BJ (cell line): ENCODE data around the gene LCN9. TPM values are rescaled to one million over a fixed set of nuclear protein-coding genes. Genes with fewer than 3 reads are reported as not detected.

Experiments used
- CTCF ChIA-PET: fragments of 350-600 bp; formaldehyde crosslinking; extraction: SDS; loops from one replicate; lab custom pipeline; 2021; ENCODE audit warnings: antibody characterized with exemption, inconsistent platforms; lab: Yijun Ruan, JAX
- POLR2A ChIA-PET: fragments of 300-600 bp; sonication (Branson Sonifier 250); formaldehyde crosslinking; extraction: SDS; loops from one replicate; lab custom pipeline; 2021; ENCODE audit warnings: antibody characterized with exemption; lab: Charles Lee
- DNase-seq: peaks from one replicate; pipeline ENCODE4 v3.0.0-alpha.2; 2011; ENCODE audit warnings: low read depth
- H3K27me3 ChIP-seq: 2 replicates; pipeline ENCODE4 v1.6.0; 2011; ENCODE audit warnings: low read length; ENCODE audit not compliant: control insufficient read depth, insufficient read depth
- H3K36me3 ChIP-seq: 2 replicates; pipeline ENCODE4 v1.5.1; 2011; ENCODE audit warnings: low read length; ENCODE audit not compliant: control insufficient read depth, insufficient read depth
- H3K4me3 ChIP-seq: 2 replicates; pipeline ENCODE4 v1.5.1; 2011; ENCODE audit warnings: low read depth, mild to moderate bottlenecking, control low read depth, low read length
- polyA plus RNA-seq: library from polyadenylated mRNA; depleted of rRNA; stranded (reverse); fragments of >200 nt; gene quantifications from 2 replicates; pipeline ENCODE4 v1.2.3, GENCODE V29; 2011; rRNA removed
- TF ChIP-seq, protein P1 (sequence below): IDR thresholded peaks from 2 replicates; pipeline ENCODE4 v1.5.1; 2011; ENCODE audit warnings: low read depth, mild to moderate bottlenecking, control low read depth, inconsistent platforms, low read length, moderate library complexity; ENCODE audit not compliant: insufficient read depth

LCN9 gene
- polyA plus RNA-seq, 1 experiment: not detected

DNA sequence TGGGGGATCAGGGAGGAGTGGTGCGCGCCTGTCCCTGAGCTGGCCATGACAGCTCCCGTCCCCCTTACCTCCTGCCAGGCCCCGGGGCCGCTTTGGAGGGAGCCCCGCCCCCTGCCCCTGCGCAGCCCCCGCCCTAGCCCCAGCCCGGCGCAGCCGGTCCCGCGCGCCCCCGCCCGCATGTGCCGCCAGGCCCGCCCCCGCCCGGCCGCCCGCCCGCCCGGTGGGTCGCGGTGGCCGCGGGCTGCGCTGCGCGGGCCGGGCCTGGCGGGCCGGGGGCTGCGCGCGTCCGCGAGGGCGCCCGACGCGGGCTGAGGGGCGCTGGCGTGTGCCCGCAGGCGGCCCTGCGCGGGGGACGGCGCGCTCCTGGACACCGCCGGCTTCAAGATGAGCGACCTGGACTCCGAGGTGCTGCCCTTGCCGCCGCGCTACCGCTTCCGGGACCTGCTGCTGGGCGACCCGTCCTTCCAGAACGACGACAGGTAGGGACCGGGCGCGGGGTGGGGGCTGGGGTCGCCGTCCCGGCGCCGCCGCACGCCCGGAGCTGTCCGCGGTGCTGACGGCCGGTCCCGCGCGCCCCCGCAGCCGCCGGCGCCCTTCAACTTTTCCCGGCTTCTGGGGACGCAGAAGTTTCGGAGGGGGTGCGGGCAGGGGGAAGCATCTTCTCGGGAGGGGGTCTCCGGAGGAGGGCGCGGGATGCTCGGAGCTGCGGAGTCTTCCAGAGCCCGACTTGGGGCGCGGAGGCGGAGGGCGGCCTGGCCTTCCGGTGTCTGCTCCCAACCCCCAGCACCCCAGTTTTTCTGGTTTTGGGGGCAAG lies 51.3 kb downstream of the LCN9 start:
- CTCF ChIA-PET: interaction anchor here (0.8 to 1.3 kb wide), 2 partner anchors 12 kb away, joined by 3 to 4 read pairs; partner anchors contain the start of gene KCNT1
- peaks cover 9% of the 10 kb centered on the region for H3K27me3 ChIP-seq

DNA sequence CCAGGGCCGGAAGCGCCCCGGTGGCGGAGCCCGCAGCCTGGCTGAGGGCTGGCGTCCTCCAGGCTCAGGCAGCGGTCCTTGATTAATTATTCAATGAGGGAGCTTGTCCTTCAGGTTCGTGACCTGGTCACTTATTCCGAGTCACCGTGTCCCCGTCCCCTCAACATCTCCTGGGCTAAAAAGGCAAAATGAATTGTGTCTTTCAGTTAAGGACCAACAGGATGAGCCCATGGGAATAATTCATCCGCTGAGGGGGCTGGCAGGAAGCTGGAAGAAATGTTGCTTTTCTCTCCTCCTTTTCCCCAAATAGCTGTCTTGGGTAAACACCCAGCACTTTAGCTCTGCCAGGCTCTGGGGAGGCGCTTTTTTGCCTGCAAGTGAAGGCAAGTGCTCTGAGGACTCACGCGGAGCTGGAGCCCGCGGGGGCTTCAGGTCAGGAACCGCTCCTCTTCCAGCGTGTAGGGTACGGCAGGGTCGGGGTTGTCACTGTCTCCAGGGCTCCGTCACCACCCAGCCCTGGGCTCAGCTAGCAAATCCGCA lies 52.0 kb downstream of the LCN9 start:
- no peaks in the 10 kb centered on the region for H3K36me3 ChIP-seq
- no peak for DNase-seq
- H3K4me3 ChIP-seq: no peak overlapping the region
- H3K27me3 ChIP-seq: peaks cover 9% of the 10 kb centered on the region
- ChIA-PET POLR2A (no interaction called here), CTCF (interaction anchor here (1.3 kb wide), 1 partner anchor 13 kb away, joined by 4 read pairs; the partner anchor contains the start of gene KCNT1)
- TF ChIP-seq, protein P1, sequence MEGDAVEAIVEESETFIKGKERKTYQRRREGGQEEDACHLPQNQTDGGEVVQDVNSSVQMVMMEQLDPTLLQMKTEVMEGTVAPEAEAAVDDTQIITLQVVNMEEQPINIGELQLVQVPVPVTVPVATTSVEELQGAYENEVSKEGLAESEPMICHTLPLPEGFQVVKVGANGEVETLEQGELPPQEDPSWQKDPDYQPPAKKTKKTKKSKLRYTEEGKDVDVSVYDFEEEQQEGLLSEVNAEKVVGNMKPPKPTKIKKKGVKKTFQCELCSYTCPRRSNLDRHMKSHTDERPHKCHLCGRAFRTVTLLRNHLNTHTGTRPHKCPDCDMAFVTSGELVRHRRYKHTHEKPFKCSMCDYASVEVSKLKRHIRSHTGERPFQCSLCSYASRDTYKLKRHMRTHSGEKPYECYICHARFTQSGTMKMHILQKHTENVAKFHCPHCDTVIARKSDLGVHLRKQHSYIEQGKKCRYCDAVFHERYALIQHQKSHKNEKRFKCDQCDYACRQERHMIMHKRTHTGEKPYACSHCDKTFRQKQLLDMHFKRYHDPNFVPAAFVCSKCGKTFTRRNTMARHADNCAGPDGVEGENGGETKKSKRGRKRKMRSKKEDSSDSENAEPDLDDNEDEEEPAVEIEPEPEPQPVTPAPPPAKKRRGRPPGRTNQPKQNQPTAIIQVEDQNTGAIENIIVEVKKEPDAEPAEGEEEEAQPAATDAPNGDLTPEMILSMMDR: no peak

More for the DNA sequence above, 51.3 kb downstream of the LCN9 start:
- TF ChIP-seq, protein P1: no peak
- no peaks in the 10 kb centered on the region for H3K36me3 ChIP-seq
- no peak overlapping the region for H3K4me3 ChIP-seq
- POLR2A ChIA-PET: no interaction called here
- no peak for DNase-seq

DNA sequence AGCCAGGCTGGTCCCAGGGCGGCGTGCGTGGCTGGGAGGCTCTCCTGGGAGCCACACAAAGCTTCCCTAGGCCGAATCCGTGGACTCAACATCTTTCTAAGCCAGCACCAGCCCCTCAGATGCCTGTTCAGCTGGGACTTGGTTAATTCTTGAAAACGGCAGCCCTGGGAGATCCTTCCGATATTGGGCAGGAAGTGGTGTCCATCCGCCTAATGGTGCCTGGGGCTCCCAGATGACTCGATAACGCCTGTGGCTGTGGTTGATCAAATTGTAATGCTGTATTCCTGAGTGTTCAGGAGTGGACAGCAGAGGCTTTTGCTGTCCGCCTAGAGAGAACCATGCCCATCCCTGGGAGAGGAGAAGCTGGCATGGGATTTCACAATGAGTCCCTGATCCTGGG lies 52.9 kb downstream of the LCN9 start:
- TF ChIP-seq, protein P1: no peak
- Histone ChIP-seq H3K27me3 (peaks cover 9% of the 10 kb centered on the region), H3K4me3 (no peak overlapping the region), H3K36me3 (no peaks in the 10 kb centered on the region)
- ChIA-PET POLR2A (no interaction called here), CTCF (interaction anchor here (1.3 kb wide), 1 partner anchor 13 kb away, joined by 4 read pairs; the partner anchor contains the start of gene KCNT1)
- no peak for DNase-seq

Other genes with a start within 250 kb of the LCN9 start
- gene PPP1R26, start 183.5 kb upstream of the LCN9 start, polyA plus RNA-seq: 4.4 and 6.0 TPM in 2 replicates
- gene MRPS2, start 162.6 kb upstream of the LCN9 start, polyA plus RNA-seq: 54.6 and 102 TPM in 2 replicates
- not detected in 2 replicates for gene LCN1, start 141.9 kb upstream of the LCN9 start, polyA plus RNA-seq
- gene OBP2A, start 117.2 kb upstream of the LCN9 start, polyA plus RNA-seq: not detected in 2 replicates
- gene PAEP, start 101.6 kb upstream of the LCN9 start, polyA plus RNA-seq: not detected in 2 replicates
- gene GLT6D1, start 23.8 kb upstream of the LCN9 start, polyA plus RNA-seq: not detected in 2 replicates
- gene SOHLH1, start 36.2 kb downstream of the LCN9 start, polyA plus RNA-seq: not detected in 2 replicates
- gene KCNT1, start 38.9 kb downstream of the LCN9 start, polyA plus RNA-seq: not detected in 2 replicates
- 3.8 and 4.1 TPM in 2 replicates for gene CAMSAP1, start 244.2 kb downstream of the LCN9 start, polyA plus RNA-seq